GM10847 (cell line): ENCODE measurements around the gene FOLR1.

Experiments
- POLR2A ChIP-seq: IDR thresholded peaks from 2 replicates; pipeline ENCODE4 v1.6.1; 2011; ENCODE audit not compliant: insufficient read length; ENCODE audit errors: extremely low read depth

The FOLR1 gene

GRCh38 chr11:72223615-72224563 lies 31.9 kb downstream of the FOLR1 start:
- TF ChIP-seq POLR2A, result peak; percentile 29

DNA sequence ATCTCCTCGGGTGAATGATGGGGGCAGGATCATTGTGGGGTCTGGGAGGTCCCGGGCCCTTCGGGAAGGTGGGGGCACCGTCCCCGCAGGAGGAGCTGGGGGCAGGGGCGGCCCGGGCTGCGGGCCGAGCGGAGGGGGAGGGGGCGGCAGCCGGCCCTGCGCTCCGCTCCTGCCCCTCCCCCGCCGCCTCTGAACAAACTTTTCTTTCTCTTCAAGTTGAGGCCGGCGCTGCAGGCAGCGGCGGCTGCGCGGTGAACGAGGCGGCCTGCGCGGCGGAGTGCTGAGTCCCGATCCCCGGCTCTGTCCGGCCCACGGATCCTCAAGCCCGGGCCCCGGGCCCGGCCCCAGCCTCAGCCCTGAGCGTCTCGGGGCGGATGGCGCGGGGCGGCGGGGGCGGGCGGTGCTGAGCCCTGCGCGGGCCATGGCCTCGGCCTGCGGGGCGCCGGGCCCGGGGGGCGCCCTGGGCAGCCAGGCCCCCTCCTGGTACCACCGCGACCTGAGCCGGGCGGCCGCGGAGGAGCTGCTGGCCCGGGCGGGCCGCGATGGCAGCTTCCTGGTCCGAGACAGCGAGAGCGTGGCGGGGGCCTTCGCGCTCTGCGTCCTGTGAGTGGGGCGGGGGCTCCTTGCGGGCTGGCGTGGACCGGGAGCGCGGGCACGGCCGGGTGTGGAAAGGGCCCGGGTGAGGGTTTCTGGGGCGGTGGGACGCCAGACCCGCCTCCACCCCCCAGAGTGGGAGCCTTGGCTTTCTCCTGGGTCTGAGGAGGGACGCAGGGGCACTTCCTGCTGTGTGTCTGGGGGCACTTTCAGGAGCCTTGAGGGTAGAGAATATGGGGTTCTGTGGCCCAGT lies 32.8 kb downstream of the FOLR1 start, which contains the start of gene INPPL1:
Gene INPPL1, plus strand, starts transcription at position 204 of the 847 bp plus-strand sequence. Its CDS starts 218 bp downstream, at position 422.
- TF ChIP-seq POLR2A, result no peak

DNA sequence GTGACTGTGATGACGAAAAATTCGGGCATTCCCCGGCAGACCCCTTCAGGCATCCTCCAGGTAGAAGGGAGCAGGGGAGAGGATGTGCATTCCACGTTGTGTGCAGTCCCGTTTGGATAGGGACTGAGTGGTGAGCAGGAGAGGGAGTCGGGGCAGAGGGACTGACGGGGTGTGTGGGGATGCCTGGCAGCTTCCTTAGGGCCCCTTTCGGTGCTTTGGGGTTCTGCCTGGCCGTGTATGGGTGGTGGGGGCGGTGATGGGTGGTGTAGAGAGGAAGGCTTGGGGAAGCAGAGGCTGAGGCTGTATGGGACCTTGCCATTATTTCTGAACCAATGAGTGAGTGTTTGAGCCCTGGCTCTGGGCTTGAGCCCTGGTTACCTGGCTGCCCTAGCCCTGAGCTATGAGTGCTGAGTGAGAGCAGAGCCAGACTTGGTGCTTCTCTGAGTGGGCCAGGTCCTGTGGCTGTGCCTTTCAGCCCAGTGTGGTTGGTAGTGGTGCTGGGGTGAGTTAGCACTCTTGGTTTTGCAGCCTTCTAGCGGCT lies 33.5 kb downstream of the FOLR1 start:
- no peak for TF ChIP-seq POLR2A

- TF ChIP-seq POLR2A, result no peak
Measured at GRCh38 chr11:72226701-72227100, 34.8 kb downstream of the FOLR1 start.

DNA sequence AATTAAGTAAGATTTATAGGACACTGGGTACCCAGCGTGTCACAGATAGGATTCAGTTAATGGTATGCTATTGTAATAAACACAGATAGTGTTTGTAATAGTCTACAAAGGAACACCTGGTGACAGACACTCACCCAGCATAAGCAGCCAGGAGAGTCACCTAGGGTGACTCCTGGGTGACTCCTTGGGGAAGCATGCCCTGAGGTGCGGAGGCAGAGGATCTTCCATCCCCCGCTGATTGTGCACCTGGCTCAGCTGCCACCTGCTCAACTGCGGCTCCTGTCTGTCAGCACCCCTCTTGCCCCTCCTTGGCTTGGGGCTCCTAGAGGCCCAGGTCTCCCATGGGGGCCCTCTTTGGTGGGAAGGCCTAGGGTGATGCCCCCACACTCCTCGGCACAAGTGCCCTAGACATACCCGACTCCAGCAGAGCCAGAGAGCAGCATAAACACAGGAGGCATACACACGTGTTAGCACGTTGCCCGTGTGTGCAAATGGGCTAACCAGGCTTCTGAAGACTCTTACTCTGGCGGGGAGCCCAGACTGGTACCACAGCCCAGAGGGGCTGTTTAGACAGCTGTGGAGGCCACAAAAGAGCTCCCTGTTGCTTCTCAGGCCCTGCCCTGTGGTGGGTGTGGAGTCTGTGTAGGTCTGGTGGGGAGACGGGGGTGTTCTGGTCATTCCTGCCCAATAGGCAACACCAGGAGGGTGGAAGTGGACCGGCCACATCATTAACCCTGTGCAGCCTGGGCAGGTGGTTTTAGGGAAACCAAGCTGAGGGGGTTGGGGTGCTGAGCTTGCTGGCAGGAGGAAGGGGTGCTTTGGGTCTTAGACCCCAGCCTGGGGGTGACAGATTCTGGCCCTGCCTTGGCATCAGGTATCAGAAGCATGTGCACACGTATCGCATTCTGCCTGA lies 35.6 kb downstream of the FOLR1 start:
- no peak for TF ChIP-seq POLR2A

- no peak for TF ChIP-seq POLR2A
Measured at GRCh38 chr11:72228229-72228843, 36.4 kb downstream of the FOLR1 start.

DNA sequence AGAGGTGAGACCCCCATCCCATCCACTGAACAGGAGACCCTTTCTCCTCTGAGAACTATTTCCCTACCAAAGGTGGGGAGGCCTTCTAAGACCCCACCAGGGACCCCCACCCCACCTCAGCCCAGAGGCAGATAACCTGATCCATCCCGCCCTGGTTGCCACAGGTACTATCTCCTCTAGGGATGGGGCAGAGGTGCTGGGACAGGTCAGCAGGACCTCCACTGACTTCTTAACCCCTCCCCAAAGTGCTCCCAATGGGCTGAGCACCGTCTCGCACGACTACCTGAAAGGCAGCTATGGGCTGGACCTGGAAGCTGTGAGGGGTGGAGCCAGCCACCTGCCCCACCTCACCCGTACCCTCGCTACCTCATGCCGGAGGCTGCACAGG lies 36.9 kb downstream of the FOLR1 start:
- no peak for TF ChIP-seq POLR2A

- no peak for TF ChIP-seq POLR2A
Measured at GRCh38 chr11:72229336-72229924, 37.5 kb downstream of the FOLR1 start.

DNA sequence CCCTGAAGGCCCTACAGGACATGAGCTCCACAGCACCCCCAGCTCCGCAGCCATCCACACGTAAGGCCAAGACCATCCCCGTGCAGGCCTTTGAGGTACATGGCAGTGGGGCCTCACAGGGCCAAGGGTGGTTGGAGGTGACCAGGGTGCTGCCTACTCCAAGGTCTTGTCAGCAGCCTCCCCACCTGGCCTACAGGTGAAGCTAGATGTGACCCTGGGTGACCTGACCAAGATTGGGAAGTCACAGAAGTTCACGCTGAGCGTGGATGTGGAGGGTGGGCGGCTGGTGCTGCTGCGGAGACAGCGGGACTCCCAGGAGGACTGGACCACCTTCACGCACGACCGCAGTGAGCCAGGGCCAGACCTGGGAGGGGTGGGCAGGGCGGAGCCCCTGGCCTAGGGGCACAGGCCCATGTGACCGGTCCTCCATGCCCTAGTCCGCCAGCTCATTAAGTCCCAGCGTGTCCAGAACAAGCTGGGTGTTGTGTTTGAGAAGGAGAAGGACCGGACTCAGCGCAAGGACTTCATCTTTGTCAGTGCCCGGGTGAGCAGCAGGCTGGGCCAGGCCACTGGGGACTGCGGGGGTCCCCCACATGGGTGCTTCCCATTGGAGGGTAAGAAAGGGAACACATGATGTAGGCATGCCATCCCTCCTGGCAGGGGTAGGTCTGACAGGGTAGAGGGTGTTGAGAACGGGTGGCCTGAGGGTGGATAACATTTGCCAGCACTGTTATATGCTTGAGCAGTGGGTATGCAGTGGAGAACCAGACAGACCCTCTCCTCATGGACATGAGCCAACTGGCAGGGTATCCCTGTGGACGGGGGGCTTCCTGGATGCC lies 38.2 kb downstream of the FOLR1 start:
- no peak for TF ChIP-seq POLR2A

GRCh38 chr11:72230764-72231365 lies 38.9 kb downstream of the FOLR1 start:
- no peak for TF ChIP-seq POLR2A

GRCh38 chr11:72231396-72232259 lies 39.7 kb downstream of the FOLR1 start:
- no peak for TF ChIP-seq POLR2A
